HL-60 (cell line): ENCODE measurements around the gene DMRT1.

ENCODE experiments used
- DNase-seq, 2 experiments: peaks; one replicate each; pipeline ENCODE4 v3.0.0-alpha.2; 2010 to 2020; ENCODE audit warnings: low read depth in 1 of 2, low spot score in 1 of 2
- H3K27ac ChIP-seq: fragments of 250-450 bp; sonication (Bioruptor Pico); replicated peaks from 2 replicates; pipeline ENCODE4 v1.5.1; 2020; ENCODE audit warnings: mild to moderate bottlenecking, moderate library complexity
- H3K27me3 ChIP-seq: fragments of 250-450 bp; sonication (Bioruptor Pico); 2 replicates; pipeline ENCODE4 v1.5.1; 2021; ENCODE audit warnings: mild to moderate bottlenecking, moderate library complexity; ENCODE audit not compliant: insufficient read depth, poor library complexity, severe bottlenecking
- H3K4me3 ChIP-seq: replicated peaks from 2 replicates; pipeline ENCODE4 v1.5.1; 2011; ENCODE audit warnings: mild to moderate bottlenecking, control low read depth, low read length; ENCODE audit not compliant: insufficient read depth
- CTCF ChIP-seq: IDR thresholded peaks from one replicate; pipeline ENCODE4 v1.5.1; 2011; ENCODE audit warnings: low read length, control low read depth, inconsistent platforms; ENCODE audit not compliant: insufficient read depth
- GABPA ChIP-seq: IDR thresholded peaks from 2 replicates; pipeline ENCODE4 v1.6.1; 2012; ENCODE audit warnings: low read depth
- POLR2AphosphoS5 ChIP-seq: IDR thresholded peaks from 2 replicates; pipeline ENCODE4 v1.6.1; 2012; ENCODE audit warnings: low read depth
- REST ChIP-seq: IDR thresholded peaks from 2 replicates; pipeline ENCODE4 v1.6.1; 2012; ENCODE audit warnings: low read depth; ENCODE audit not compliant: insufficient replicate concordance
- SPI1 ChIP-seq: IDR thresholded peaks from 2 replicates; pipeline ENCODE4 v1.6.1; 2012; ENCODE audit warnings: low read depth, mild to moderate bottlenecking, borderline replicate concordance

DMRT1 gene

GRCh38 chr9:947985-948384 is 106.5 kb downstream of the DMRT1 start:
- Histone ChIP-seq H3K27me3 (no peaks in the 10 kb centered on the region), H3K27ac (no peak overlapping the region), H3K4me3 (no peak overlapping the region)
- TF ChIP-seq GABPA, result no peak
- no peak for TF ChIP-seq SPI1
- TF ChIP-seq POLR2AphosphoS5, result no peak
- no peak for TF ChIP-seq REST
- no peak for TF ChIP-seq CTCF
- no peak for DNase-seq

- TF ChIP-seq GABPA (no peak), POLR2AphosphoS5 (no peak), CTCF (no peak), SPI1 (no peak), REST (no peak)
- Histone ChIP-seq H3K27me3 (no peaks in the 10 kb centered on the region), H3K4me3 (no peak overlapping the region), H3K27ac (no peak overlapping the region)
- no peak for DNase-seq
Measured at GRCh38 chr9:948497-948896, 107.0 kb downstream of the DMRT1 start.

GRCh38 chr9:950139-950538 is 108.6 kb downstream of the DMRT1 start:
- Histone ChIP-seq H3K27me3 (no peaks in the 10 kb centered on the region), H3K4me3 (no peak overlapping the region), H3K27ac (no peak overlapping the region)
- TF ChIP-seq REST (no peak), SPI1 (no peak), POLR2AphosphoS5 (no peak), CTCF (no peak), GABPA (no peak)
- DNase-seq, result no peak
